HG03175 (cell line): ENCODE results near the gene TBL1XR1.
"Not testable (repeated sequence)": the region's sequence is repeated elsewhere in the genome, so short reads cannot be mapped to it uniquely, and the experiment has no call there.

Experiments
- ATAC-seq: cut with Tn5 transposase; IDR thresholded peaks from one replicate; pipeline ENCODE4 v1.9.1; 2021; ENCODE audit warnings: mild to moderate bottlenecking, moderate library complexity; ENCODE audit not compliant: unreplicated experiment

TBL1XR1 gene

GRCh38 chr3:177039490-177040274 lies 157.6 kb downstream of the TBL1XR1 start:
- ATAC-seq = no peak

DNA sequence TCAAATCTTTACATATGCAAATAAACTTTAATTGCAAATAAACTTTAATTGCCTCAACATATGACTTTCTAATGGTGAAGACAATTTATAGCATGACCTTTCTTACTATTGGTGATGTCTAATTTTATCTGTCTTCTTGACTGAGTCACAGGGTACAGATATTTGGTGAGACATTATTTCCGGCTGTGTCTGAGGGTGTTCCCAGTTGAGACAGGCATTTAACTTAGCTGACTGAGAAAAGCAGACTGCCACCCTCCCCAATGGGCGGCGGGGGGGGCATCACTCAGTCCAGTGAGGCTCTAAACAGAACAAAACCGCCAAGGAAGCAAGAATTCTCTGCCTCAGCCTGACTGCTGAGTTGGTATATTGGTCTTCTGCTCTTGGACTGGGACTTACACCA lies 160.0 kb downstream of the TBL1XR1 start:
- no peak for ATAC-seq

DNA sequence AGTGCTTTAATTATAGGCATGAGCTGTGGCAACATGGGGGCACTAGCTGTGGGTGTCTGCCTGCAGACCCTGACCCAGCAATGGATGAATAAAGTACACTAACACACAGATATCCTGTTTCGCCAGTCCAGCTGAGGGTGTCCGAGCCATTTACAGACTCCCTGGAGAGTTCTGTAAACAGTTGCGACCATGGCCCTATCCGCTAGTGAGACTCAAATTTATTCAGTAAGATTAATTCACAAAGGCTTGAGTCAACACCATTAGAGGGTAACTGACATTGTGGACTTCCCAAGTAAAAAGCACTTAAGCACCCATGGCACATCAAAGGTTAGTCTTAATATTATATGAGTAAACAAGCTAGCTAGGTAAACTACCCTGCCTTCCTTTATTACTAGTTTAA lies 161.6 kb downstream of the TBL1XR1 start:
- ATAC-seq = no peak

- ATAC-seq = no peak
Measured at GRCh38 chr3:177034832-177035475, 162.3 kb downstream of the TBL1XR1 start.

DNA sequence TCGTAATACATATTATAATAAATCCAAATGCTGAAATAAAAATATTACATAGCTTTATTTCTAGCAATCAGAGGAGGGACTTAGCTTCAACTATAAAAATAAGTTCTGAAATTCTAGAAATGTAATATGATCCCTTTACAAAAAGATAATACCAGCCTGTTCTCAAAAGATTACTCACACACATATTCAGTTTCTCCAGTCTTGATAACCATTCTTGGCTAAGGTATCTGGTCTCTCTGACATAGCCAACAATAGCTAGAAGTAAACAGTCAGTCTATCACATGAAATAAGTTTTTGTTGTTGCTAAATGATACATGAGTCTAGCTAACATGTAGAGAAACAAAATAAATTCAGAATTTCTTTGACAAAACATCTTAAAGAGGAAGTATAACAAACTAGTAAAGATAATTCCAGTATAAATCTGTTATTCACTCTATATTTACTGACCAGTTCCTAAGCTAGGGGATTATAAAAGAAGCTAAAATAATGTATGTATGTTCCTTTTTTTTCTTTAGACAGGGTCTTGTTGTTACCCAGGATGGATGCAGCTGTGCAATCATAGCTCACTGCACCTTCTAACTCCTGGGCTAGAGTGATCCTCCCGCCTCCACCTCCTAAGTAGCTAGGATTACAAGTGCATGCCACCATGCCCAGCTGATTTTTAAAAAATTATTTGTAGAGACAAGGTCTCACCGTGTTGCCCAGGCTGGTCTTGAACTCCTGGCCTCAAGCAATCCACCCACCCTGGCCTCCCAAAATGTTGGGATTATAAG lies 170.6 kb downstream of the TBL1XR1 start:
- ATAC-seq = no peak

- no peak for ATAC-seq
Measured at GRCh38 chr3:177015881-177016280, 181.4 kb downstream of the TBL1XR1 start.

GRCh38 chr3:177013681-177014280 lies 183.5 kb downstream of the TBL1XR1 start:
- no peak for ATAC-seq

GRCh38 chr3:177005718-177006405 lies 191.4 kb downstream of the TBL1XR1 start:
- ATAC-seq = no peak

DNA sequence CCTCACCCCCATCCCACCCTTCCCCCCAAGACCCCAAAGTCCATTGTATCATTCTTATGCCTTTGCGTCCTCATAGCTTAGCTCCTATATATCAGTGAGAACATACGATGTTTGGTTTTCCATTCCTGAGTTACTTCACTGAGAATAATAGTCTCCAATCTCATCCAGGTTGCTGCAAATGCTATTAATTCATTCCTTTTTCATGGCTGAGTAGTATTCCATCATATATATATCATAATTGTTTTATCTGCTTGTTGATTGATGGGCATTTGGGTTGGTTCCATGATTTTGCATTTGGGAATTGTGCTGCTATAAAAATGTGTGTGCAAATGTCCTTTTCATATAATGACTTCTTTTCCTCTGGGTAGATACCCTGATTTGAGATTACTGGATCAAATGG lies 197.1 kb downstream of the TBL1XR1 start:
- ATAC-seq = not testable (repeated sequence)

GRCh38 chr3:176995946-176996345 lies 201.3 kb downstream of the TBL1XR1 start:
- ATAC-seq = no peak

DNA sequence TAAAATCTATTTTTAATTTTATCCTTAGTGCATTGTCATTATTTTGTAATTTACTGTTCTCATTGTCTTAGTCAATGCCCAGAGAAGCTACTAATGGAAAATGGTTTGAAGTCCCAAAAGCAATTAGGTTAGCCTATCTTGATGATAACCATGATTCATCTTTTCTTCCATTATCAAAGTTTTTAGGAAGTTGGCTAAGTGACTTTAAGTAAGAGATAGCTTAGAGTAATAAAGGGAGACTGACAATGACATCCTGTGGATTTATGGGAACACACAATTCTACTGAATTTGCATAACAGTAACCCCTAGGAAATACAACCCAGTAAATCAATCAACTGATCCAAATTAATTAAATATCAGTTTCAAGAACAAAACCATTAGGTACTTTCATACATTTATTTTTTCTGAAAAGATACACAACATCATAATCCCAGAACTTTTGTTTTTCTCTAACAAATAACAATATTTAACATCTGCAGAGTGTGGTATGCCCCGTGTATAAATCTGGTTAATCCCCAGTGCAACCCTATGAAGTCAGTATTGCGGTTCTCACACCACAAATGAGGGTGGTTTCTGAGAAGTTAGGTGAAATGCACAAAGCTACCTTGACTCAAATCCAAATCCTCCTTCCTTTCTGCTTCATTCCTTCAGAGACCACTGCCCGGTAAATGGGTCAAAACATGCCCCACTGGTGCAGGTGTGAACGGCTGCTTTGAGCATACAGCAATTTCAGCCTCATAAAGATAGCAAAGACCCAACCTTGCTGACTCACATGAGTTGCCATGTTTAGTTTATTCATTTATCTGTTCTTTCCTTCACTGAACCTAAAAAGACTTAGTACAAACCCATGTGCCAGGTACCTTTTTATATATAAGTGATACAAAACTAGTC lies 202.1 kb downstream of the TBL1XR1 start:
- no peak for ATAC-seq

- no peak for ATAC-seq
Measured at GRCh38 chr3:176994393-176994792, 202.9 kb downstream of the TBL1XR1 start.

- ATAC-seq = no peak
Measured at GRCh38 chr3:176992978-176993377, 204.3 kb downstream of the TBL1XR1 start.

GRCh38 chr3:176992565-176992964 lies 204.7 kb downstream of the TBL1XR1 start:
- ATAC-seq = no peak

GRCh38 chr3:176988795-176989194 lies 208.5 kb downstream of the TBL1XR1 start:
- ATAC-seq = no peak

DNA sequence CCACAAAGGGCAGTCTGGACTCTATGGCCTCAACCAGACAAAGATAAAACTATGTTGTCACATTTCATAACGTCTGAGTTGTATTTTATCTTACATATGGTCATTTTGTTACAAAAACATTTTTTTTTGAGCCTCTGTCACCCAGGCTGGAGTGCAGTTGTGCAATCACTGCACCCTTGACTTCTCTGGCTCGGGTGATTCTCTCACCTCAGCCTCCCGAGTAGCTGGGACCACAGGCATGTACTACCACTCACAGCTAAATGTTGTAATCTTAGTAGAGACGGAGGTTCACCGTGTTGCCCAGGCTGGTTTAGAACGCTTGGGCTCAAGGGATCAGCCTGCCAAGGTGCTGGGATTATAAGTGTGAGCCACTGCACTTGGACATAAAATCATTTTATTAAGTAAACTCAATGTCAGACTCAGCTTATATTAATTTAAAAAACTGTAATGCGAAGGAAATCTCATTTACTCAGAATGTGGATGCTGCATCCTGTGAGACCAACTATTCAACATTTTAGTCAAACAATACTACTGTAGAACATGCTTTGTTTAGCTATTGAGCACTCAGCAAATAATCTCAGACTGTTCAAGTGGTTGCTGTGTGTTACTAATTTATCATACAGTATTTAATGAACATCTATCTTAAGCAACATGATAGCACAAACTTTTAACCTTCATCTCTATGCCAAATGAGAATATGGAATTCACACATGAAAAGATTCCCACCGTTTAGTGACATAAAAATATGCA lies 209.2 kb downstream of the TBL1XR1 start:
- ATAC-seq = no peak

- no peak for ATAC-seq
Measured at GRCh38 chr3:176978441-176978840, 218.8 kb downstream of the TBL1XR1 start.

GRCh38 chr3:176977331-176977730 lies 220.0 kb downstream of the TBL1XR1 start:
- ATAC-seq = no peak

DNA sequence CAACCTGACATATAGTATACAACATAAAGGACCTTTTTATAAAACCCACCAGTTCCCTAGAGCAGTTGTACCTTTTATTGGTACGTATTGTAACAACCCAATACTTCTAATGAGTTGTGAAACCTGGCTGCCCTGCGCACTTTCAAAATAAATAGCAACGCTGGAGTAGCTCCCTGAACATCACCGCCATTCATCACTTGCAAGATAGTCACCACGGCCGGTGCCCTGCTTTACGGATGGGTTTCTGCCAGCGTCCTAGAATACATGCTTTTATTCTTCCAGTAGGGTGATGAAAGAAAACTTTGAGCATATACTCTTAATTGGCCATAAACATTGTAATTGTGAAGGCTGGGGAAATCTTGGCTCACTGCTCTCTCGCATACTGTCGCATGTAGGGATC lies 220.7 kb downstream of the TBL1XR1 start:
- ATAC-seq = no peak
